Transverse colon (tissue), 4 donors: ENCODE data around the gene PYROXD2.

Experiments
- EP300 ChIP-seq: sonication (generic); formaldehyde crosslinking; IDR thresholded peaks from one replicate; pipeline ENCODE4 v1.6.1; 2017; ENCODE audit warnings: antibody characterized with exemption, low read depth
- POLR2A ChIP-seq: fragments of 450-650 bp; IDR thresholded peaks from one replicate; pipeline ENCODE4 v1.6.1; 2016; ENCODE audit warnings: antibody characterized with exemption, mild to moderate bottlenecking, moderate library complexity
- POLR2AphosphoS5 ChIP-seq, 3 donors: sonication (generic); formaldehyde crosslinking; IDR thresholded peaks; one replicate each; pipeline ENCODE4 v1.6.1; 2016; ENCODE audit warnings: antibody characterized with exemption in 3 of 3
- TF ChIP-seq, protein P1 (sequence below), 5 experiments: fragments of 200-600 bp in 3 of 5; fragments of 450-650 bp in 2 of 5; sonication (generic) in 3 of 5; IDR thresholded peaks; 1 replicate in 2 of 5; 2 replicates in 3 of 5; pipeline ENCODE4 v1.5.1; 2016 to 2017; ENCODE audit warnings: antibody characterized with exemption in 5 of 5, inconsistent platforms in 3 of 5, mild to moderate bottlenecking in 2 of 5, moderate library complexity in 1 of 5

DNA sequence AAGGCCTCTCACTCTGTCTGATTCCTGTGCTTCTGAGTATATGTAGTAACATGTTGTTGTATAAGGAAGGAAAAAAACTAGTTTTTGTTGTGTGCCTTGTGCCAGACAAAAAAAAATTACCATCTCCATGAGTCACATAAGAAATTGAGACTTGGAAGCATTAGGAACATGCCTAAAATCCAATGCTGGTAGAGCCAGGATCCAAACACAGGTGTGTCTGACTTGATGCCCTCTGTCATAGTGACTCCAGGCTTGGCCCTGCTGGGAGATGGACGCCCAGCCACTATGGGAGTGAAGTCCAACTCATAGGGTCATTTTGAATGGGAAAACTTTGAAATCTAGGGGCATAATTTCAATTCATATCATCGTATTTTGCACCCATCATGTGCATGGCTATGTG, 38.0 kb downstream of the PYROXD2 start:
- TF ChIP-seq, protein P1, sequence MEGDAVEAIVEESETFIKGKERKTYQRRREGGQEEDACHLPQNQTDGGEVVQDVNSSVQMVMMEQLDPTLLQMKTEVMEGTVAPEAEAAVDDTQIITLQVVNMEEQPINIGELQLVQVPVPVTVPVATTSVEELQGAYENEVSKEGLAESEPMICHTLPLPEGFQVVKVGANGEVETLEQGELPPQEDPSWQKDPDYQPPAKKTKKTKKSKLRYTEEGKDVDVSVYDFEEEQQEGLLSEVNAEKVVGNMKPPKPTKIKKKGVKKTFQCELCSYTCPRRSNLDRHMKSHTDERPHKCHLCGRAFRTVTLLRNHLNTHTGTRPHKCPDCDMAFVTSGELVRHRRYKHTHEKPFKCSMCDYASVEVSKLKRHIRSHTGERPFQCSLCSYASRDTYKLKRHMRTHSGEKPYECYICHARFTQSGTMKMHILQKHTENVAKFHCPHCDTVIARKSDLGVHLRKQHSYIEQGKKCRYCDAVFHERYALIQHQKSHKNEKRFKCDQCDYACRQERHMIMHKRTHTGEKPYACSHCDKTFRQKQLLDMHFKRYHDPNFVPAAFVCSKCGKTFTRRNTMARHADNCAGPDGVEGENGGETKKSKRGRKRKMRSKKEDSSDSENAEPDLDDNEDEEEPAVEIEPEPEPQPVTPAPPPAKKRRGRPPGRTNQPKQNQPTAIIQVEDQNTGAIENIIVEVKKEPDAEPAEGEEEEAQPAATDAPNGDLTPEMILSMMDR (IDR thresholded peaks at IDR 0.05): no peak
- no peak for TF ChIP-seq POLR2AphosphoS5 (IDR thresholded peaks at IDR 0.05)
- TF ChIP-seq POLR2A: no peak
- no peak for TF ChIP-seq EP300
